ENCODE results near the gene INSIG1.

INSIG1 gene

DNA sequence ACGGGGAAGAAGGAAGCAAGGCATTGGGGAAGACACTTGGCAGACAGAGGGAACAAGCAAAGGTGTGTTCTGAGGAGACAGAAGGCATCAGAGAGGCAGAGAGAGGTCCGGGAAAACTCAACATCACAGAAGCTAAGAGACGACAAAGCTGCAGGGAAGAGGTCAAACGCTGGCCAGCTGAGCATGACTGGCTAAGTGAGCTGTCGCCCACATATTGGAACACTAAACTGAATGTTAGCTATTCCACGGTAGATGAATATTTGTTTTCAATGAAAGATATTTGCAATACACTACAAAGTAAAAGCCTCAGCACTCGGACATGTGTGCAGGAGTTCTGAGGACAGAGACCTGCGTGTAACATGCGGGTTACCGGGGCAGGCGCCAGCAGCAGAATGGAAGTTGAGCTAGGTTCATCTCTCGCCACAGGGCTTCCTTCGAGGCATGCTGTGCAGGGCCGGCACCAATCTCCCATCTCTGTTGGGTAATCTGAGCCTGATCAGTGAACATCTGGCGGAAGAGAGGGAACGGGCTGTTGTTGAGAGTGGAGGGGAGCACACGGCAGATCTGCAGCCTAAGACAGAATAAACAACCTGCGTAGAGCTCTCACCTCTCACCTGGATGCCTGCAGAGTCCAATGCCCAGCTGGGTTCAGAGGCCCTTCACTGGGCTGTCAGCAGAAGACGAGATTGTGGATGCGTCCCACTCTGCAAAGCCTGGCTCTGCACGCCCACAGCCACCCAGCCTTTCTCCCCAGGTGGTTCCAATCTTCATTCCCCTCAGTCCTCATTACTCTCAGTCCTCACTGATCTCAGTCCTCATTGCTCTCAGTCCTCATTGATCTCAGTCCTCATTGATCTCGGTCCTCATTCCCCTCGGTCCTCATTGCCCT lies 35.9 kb downstream of the INSIG1 start:
- no peaks in the 10 kb centered on the region for H3K79me2 ChIP-seq (ENCODE audit: insufficient read depth, low read length)
- H3K9me2 ChIP-seq (ENCODE audit: low read depth, low read length): no peaks in the 10 kb centered on the region
- H3K27ac ChIP-seq (ENCODE audit: low read depth, low read length, poor library complexity, severe bottlenecking): no peak overlapping the region
- H3K4me1 ChIP-seq (ENCODE audit: insufficient read depth, low read length, severe bottlenecking): no peaks in the 10 kb centered on the region
- no peaks in the 10 kb centered on the region for H3K9me3 ChIP-seq (ENCODE audit: low read length)
- H3K36me3 ChIP-seq (ENCODE audit: insufficient read depth, low read length): no peaks in the 10 kb centered on the region
- H3K9ac ChIP-seq (ENCODE audit: low read length): no peak overlapping the region
- no peak overlapping the region for H3K4me2 ChIP-seq (ENCODE audit: low read length)
- TF ChIP-seq, protein P1, sequence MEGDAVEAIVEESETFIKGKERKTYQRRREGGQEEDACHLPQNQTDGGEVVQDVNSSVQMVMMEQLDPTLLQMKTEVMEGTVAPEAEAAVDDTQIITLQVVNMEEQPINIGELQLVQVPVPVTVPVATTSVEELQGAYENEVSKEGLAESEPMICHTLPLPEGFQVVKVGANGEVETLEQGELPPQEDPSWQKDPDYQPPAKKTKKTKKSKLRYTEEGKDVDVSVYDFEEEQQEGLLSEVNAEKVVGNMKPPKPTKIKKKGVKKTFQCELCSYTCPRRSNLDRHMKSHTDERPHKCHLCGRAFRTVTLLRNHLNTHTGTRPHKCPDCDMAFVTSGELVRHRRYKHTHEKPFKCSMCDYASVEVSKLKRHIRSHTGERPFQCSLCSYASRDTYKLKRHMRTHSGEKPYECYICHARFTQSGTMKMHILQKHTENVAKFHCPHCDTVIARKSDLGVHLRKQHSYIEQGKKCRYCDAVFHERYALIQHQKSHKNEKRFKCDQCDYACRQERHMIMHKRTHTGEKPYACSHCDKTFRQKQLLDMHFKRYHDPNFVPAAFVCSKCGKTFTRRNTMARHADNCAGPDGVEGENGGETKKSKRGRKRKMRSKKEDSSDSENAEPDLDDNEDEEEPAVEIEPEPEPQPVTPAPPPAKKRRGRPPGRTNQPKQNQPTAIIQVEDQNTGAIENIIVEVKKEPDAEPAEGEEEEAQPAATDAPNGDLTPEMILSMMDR (IDR thresholded peaks at IDR 0.05; ENCODE audit: low read length): no peak
- TF ChIP-seq EZH2 (IDR thresholded peaks at IDR 0.05; ENCODE audit: borderline replicate concordance, low read length): no peak
- H3K4me3 ChIP-seq (ENCODE audit: low read depth, low read length, poor library complexity, severe bottlenecking): no peak overlapping the region
- H4K20me1 ChIP-seq (ENCODE audit: insufficient read depth, low read length): no peaks in the 10 kb centered on the region
- no peaks in the 10 kb centered on the region for H3K27me3 ChIP-seq (ENCODE audit: insufficient read depth, low read length)
- no peak overlapping the region for H2AFZ ChIP-seq (ENCODE audit: low read length)
- no peaks in the 10 kb centered on the region for H3F3A ChIP-seq (ENCODE audit: insufficient read depth, low read length)

DNA sequence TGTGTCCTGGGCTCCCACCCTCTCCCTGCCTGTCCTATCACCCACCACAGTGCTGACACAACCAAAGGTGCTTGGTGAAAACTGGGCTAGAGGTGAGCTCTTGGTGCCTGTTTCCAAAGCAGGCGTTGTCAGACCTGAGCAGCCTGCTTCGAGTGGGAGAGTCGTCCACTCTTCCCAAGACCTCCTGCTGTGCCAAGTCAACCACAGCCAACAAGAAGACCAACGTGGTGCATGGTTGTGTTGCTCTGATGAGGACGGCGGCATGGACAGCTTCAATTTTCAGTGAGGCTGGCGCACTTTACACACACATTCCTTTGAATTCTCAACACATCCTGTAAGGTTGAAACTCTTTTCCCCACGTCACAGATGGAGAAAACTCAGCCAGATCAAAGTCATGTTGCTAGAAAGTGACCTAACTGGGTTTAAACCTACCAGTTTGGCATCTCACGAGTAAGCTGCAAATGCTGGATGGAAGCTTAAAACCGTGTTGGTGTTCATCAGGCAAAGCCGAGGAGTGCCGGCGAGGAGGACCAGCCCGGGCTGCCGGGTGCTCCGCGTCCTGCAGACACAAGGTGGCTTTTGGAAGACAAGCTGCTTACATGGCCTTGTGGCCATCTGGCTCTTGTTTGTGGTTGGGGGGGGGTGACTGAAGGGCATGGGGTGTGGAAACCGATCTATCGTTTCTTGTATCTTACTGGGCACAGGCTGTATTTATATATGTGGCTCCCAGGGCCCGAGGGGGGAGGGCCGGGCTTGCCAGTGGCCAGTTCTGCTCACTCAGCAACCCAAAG lies 39.3 kb downstream of the INSIG1 start:
- H3K9ac ChIP-seq (ENCODE audit: low read length): no peak overlapping the region
- H3K4me3 ChIP-seq (ENCODE audit: low read depth, low read length, poor library complexity, severe bottlenecking): no peak overlapping the region
- H2AFZ ChIP-seq (ENCODE audit: low read length): no peak overlapping the region
- no peaks in the 10 kb centered on the region for H3K36me3 ChIP-seq (ENCODE audit: insufficient read depth, low read length)
- no peaks in the 10 kb centered on the region for H3K9me3 ChIP-seq (ENCODE audit: low read length)
- H3K4me1 ChIP-seq (ENCODE audit: insufficient read depth, low read length, severe bottlenecking): no peaks in the 10 kb centered on the region
- TF ChIP-seq EZH2 (IDR thresholded peaks at IDR 0.05; ENCODE audit: borderline replicate concordance, low read length): no peak
- TF ChIP-seq, protein P1 (IDR thresholded peaks at IDR 0.05; ENCODE audit: low read length): no peak
- H3K79me2 ChIP-seq (ENCODE audit: insufficient read depth, low read length): no peaks in the 10 kb centered on the region
- no peak overlapping the region for H3K27ac ChIP-seq (ENCODE audit: low read depth, low read length, poor library complexity, severe bottlenecking)
- no peaks in the 10 kb centered on the region for H4K20me1 ChIP-seq (ENCODE audit: insufficient read depth, low read length)
- H3F3A ChIP-seq (ENCODE audit: insufficient read depth, low read length): no peaks in the 10 kb centered on the region
- H3K4me2 ChIP-seq (ENCODE audit: low read length): no peak overlapping the region
- peaks cover 20% of the 10 kb centered on the region for H3K27me3 ChIP-seq (ENCODE audit: insufficient read depth, low read length)
- H3K9me2 ChIP-seq (ENCODE audit: low read depth, low read length): no peaks in the 10 kb centered on the region

DNA sequence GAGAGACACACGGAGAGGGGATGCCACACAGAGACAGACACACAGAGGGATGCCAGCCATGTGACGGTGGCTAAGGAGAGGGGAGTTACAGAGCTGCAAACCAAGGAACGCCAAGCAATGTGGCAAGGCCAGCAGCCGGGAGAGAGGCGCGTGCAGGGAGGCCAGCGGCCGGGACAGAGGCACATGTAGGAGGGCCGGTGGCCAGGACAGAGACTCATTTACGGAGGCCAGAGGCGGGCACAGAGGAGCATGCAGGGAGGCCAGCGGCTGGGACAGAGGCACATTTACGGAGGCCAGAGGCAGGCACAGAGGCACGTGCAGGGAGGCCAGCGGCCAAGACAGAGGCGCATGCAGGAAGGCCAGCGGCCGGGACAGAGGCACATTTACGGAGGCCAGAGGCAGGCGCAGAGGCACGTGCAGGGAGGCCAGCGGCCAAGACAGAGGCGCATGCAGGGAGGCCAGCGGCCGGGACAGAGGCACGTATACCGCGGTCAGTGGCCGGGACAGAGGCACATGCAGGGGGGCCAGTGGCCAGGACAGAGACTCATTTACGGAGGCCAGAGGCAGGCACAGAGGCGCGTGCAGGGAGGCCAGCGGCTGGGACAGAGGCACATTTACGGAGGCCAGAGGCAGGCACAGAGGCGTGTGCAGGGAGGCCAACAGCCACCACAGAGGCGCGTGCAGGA lies 40.4 kb downstream of the INSIG1 start:
- H4K20me1 ChIP-seq (ENCODE audit: insufficient read depth, low read length): no peaks in the 10 kb centered on the region
- no peaks in the 10 kb centered on the region for H3F3A ChIP-seq (ENCODE audit: insufficient read depth, low read length)
- no peak overlapping the region for H3K27ac ChIP-seq (ENCODE audit: low read depth, low read length, poor library complexity, severe bottlenecking)
- no peak for TF ChIP-seq EZH2 (IDR thresholded peaks at IDR 0.05; ENCODE audit: borderline replicate concordance, low read length)
- TF ChIP-seq, protein P1 (IDR thresholded peaks at IDR 0.05; ENCODE audit: low read length): no peak
- H3K9me2 ChIP-seq (ENCODE audit: low read depth, low read length): no peaks in the 10 kb centered on the region
- no peak overlapping the region for H2AFZ ChIP-seq (ENCODE audit: low read length)
- no peaks in the 10 kb centered on the region for H3K36me3 ChIP-seq (ENCODE audit: insufficient read depth, low read length)
- H3K9ac ChIP-seq (ENCODE audit: low read length): no peak overlapping the region
- no peak overlapping the region for H3K4me3 ChIP-seq (ENCODE audit: low read depth, low read length, poor library complexity, severe bottlenecking)
- H3K27me3 ChIP-seq (ENCODE audit: insufficient read depth, low read length): peaks cover 20% of the 10 kb centered on the region
- no peaks in the 10 kb centered on the region for H3K9me3 ChIP-seq (ENCODE audit: low read length)
- H3K79me2 ChIP-seq (ENCODE audit: insufficient read depth, low read length): no peaks in the 10 kb centered on the region
- H3K4me2 ChIP-seq (ENCODE audit: low read length): no peak overlapping the region
- no peaks in the 10 kb centered on the region for H3K4me1 ChIP-seq (ENCODE audit: insufficient read depth, low read length, severe bottlenecking)
